IPS-15b (cell line): ENCODE measurements around the gene TRIM75.
"Not testable (repeated sequence)": the region's sequence is repeated elsewhere in the genome, so short reads cannot be mapped to it uniquely, and the experiment has no call there.

Experiments used
- H3K27me3 ChIP-seq: one replicate; pipeline ENCODE4 v1.6.1; 2013; ENCODE audit warnings: low read length; ENCODE audit not compliant: control insufficient read depth, insufficient read depth
- H3K36me3 ChIP-seq: one replicate; pipeline ENCODE4 v1.6.1; 2013; ENCODE audit warnings: low read length; ENCODE audit not compliant: control insufficient read depth, insufficient read depth
- H3K4me1 ChIP-seq: one replicate; pipeline ENCODE4 v1.6.1; 2013; ENCODE audit warnings: mild to moderate bottlenecking, low read length; ENCODE audit not compliant: control insufficient read depth, insufficient read depth
- H3K4me3 ChIP-seq: one replicate; pipeline ENCODE4 v1.5.1; 2013; ENCODE audit warnings: low read depth, low read length
- H3K9ac ChIP-seq: one replicate; pipeline ENCODE4 v1.6.1; 2013; ENCODE audit warnings: low read depth, mild to moderate bottlenecking, low read length
- H3K9me3 ChIP-seq: one replicate; pipeline ENCODE4 v1.6.1; 2013; ENCODE audit warnings: mild to moderate bottlenecking, low read length; ENCODE audit not compliant: control insufficient read depth, insufficient read depth

TRIM75 gene

GRCh38 chr4:165053645-165054044, at the start of gene TRIM75:
Gene TRIM75 (plus strand): TSS chr4:165053866. CDS start chr4:165059148, 5,282 bp downstream.
- Histone ChIP-seq H3K36me3 (no peaks in the 10 kb centered on the region), H3K9me3 (no peaks in the 10 kb centered on the region), H3K4me1 (no peaks in the 10 kb centered on the region), H3K27me3 (no peaks in the 10 kb centered on the region), H3K4me3 (no peak within 1 kb of the TSS), H3K9ac (no peak within 1 kb of the TSS)

GRCh38 chr4:165005352-165005925, 48.2 kb upstream of the TRIM75 start:
- Histone ChIP-seq H3K27me3 (no peaks in the 10 kb centered on the region), H3K36me3 (no peaks in the 10 kb centered on the region), H3K4me1 (no peaks in the 10 kb centered on the region), H3K4me3 (no peak overlapping the region), H3K9ac (no peak overlapping the region), H3K9me3 (no peaks in the 10 kb centered on the region)

- no peaks in the 10 kb centered on the region for H3K36me3 ChIP-seq
- no peak overlapping the region for H3K4me3 ChIP-seq
- H3K9me3 ChIP-seq: no peaks in the 10 kb centered on the region
- H3K9ac ChIP-seq: no peak overlapping the region
- no peaks in the 10 kb centered on the region for H3K4me1 ChIP-seq
- no peaks in the 10 kb centered on the region for H3K27me3 ChIP-seq
These were observed 47.2 kb upstream of the TRIM75 start for GRCh38 chr4:165006456-165006855.

- Histone ChIP-seq H3K4me3 (no peak overlapping the region), H3K4me1 (no peaks in the 10 kb centered on the region), H3K9me3 (no peaks in the 10 kb centered on the region), H3K9ac (no peak overlapping the region), H3K36me3 (no peaks in the 10 kb centered on the region), H3K27me3 (no peaks in the 10 kb centered on the region)
These were observed 46.8 kb upstream of the TRIM75 start for GRCh38 chr4:165006886-165007285.

GRCh38 chr4:165009493-165010227, 44.0 kb upstream of the TRIM75 start:
- no peaks in the 10 kb centered on the region for H3K36me3 ChIP-seq
- H3K4me1 ChIP-seq: no peaks in the 10 kb centered on the region
- no peaks in the 10 kb centered on the region for H3K9me3 ChIP-seq
- H3K27me3 ChIP-seq: no peaks in the 10 kb centered on the region
- H3K4me3 ChIP-seq: no peak overlapping the region
- H3K9ac ChIP-seq: no peak overlapping the region

DNA sequence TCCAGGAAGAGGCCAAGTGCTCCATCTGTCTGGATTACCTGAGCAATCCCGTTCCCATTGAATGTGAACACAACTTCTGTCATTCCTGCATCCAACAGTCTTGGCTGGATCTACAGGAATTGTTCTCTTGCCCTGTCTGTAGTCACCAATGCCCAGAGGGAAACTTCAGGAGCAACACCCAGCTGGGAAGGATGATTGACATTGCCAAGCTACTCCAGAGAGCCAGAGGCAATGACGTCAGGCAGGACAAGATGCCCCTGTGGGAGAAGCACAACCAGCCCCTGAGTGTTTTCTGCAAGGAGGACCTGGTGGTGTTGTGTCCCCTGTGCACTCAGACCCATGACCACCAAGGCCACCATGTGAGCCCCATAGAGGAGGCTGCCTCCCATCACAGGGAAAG, 43.2 kb upstream of the TRIM75 start:
- H3K27me3 ChIP-seq: no peaks in the 10 kb centered on the region
- H3K4me3 ChIP-seq: no peak overlapping the region
- H3K9ac ChIP-seq: no peak overlapping the region
- no peaks in the 10 kb centered on the region for H3K36me3 ChIP-seq
- no peaks in the 10 kb centered on the region for H3K4me1 ChIP-seq
- no peaks in the 10 kb centered on the region for H3K9me3 ChIP-seq

GRCh38 chr4:165010991-165011390, 42.7 kb upstream of the TRIM75 start:
- no peaks in the 10 kb centered on the region for H3K27me3 ChIP-seq
- no peaks in the 10 kb centered on the region for H3K4me1 ChIP-seq
- H3K9ac ChIP-seq: no peak overlapping the region
- H3K4me3 ChIP-seq: no peak overlapping the region
- no peaks in the 10 kb centered on the region for H3K9me3 ChIP-seq
- no peaks in the 10 kb centered on the region for H3K36me3 ChIP-seq

DNA sequence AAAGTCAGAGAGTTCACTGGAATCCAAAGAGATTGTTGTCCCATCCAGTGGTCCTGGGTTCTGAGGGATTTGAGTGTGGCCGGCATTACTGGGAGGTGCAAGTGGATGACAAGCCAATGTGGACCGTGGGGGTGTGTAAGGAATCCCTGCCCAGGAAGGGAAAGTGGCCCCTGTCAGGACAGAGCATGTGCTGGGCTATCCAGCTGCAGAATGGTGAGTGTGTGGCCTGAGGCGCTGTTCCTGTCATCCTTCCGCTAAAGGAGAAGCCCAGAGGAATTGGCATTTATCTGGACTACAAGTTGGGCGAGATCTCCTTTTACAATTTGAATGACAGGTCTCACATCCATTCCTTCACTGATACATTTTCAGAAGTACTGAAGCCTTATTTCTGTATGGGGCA, 42.3 kb upstream of the TRIM75 start:
- Histone ChIP-seq H3K9ac (no peak overlapping the region), H3K36me3 (no peaks in the 10 kb centered on the region), H3K9me3 (no peaks in the 10 kb centered on the region), H3K27me3 (no peaks in the 10 kb centered on the region), H3K4me3 (no peak overlapping the region), H3K4me1 (no peaks in the 10 kb centered on the region)

DNA sequence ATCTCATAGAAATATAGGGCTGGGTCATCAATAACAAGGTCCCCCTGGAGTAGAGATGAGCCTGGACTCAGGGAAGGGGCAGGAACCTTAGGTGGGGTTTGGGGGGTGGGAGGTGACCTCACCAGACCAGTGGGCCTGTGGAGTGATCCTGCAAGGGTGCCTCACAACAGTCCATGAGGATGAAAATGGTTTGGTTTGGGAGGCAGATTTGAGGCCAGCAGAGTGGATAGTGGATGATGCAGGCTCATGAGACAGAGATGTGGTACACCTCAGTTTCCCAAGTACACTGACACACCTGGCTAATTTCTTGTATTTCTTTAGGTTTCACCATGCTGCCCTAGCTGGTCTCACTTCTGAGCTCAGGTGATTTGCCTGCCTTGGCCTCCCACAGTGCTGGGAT, 40.0 kb upstream of the TRIM75 start:
- H3K27me3 ChIP-seq: no peaks in the 10 kb centered on the region
- H3K4me3 ChIP-seq: no peak overlapping the region
- H3K9me3 ChIP-seq: no peaks in the 10 kb centered on the region
- H3K4me1 ChIP-seq: no peaks in the 10 kb centered on the region
- H3K9ac ChIP-seq: no peak overlapping the region
- no peaks in the 10 kb centered on the region for H3K36me3 ChIP-seq

DNA sequence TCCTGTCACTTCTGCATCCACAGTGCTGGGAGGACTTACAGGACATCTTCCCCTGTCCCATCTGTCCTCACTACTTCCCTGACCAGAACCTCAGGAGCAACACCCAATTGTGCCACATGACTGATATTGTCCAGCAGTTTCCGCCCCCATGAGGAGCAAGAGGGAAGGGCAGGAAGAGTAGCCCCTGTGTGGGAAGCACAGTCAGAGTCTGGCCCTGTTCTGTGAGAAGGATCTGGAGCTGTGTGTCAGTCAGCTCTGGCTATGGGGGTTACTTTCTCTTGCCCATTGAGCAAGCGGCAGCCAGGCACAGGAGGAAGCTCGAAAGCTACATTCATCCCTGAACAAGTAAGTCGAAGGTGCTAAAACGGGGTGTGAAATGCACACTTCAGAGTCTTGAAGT, 36.7 kb upstream of the TRIM75 start:
- Histone ChIP-seq H3K27me3 (no peaks in the 10 kb centered on the region), H3K4me1 (no peaks in the 10 kb centered on the region), H3K36me3 (no peaks in the 10 kb centered on the region), H3K9me3 (no peaks in the 10 kb centered on the region), H3K9ac (no peak overlapping the region), H3K4me3 (no peak overlapping the region)

DNA sequence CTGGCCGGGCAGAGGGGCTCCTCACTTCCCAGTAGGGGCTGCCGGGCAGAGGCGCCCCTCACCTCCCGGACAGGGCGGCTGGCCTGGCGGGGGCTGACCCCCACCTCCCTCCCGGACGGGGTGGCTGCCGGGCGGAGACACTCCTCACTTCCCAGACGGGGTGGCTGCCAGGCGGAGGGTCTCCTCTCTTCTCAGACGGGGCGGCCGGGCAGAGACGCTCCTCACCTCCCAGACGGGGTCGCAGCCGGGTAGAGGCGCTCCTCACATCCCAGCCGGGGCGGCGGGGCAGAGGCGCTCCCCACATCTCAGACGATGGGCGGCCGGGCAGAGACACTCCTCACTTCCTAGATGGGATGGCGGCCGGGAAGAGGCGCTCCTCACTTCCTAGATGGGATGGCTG, 33.7 kb upstream of the TRIM75 start:
- not testable (repeated sequence) for H3K4me1 ChIP-seq, H3K27me3 ChIP-seq, H3K9me3 ChIP-seq, H3K36me3 ChIP-seq, H3K4me3 ChIP-seq, H3K9ac ChIP-seq

DNA sequence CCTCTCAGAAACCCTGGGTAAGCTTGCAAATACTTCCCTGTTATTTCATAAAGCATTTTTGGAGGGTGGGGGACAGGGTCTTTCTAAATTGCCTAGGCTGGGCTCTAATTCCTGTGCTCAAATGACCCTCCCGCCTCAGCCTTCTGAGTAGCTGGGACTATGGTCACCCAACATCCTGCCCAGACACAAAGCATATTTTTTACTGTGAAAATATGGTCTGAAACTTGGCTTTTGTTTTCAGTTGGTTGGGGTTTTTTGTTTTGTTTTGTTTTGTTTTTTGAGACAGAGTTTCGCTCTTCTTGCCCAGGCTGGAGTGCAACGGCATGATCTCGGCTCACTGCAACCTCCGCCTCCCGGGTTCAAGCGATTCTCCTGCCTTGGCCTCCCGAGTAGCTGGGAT, 27.9 kb upstream of the TRIM75 start:
- H3K9me3 ChIP-seq, H3K9ac ChIP-seq, H3K36me3 ChIP-seq, H3K27me3 ChIP-seq, H3K4me3 ChIP-seq, H3K4me1 ChIP-seq: not testable (repeated sequence)
